Naive thymus-derived CD4-positive, alpha-beta T cell (primary cell): ENCODE results near the gene CC2D2A. TPM values are rescaled to one million over a fixed set of nuclear protein-coding genes. Genes with fewer than 3 reads are reported as not detected.

Experiments used
- ATAC-seq: fragments of 150-1000 bp; cut with Tn5 transposase; 2 replicates; pipeline ENCODE4 v1.10.0; 2021; ENCODE audit warnings: mild to moderate bottlenecking, moderate library complexity
- CTCF ChIA-PET: fragments of 350-600 bp; sonication (Branson Sonifier 250); formaldehyde crosslinking; loops from one replicate; lab custom pipeline; 2021; ENCODE audit warnings: antibody characterized with exemption; lab: Charles Lee
- POLR2A ChIA-PET: fragments of 350-600 bp; sonication (Branson Sonifier 250); formaldehyde crosslinking; loops from one replicate; lab custom pipeline; 2021; ENCODE audit warnings: antibody characterized with exemption, inconsistent platforms; lab: Charles Lee
- DNase-seq, 9 donors: peaks; one replicate each; pipeline versions ENCODE4 v3.0.0 to v3.0.0-alpha.2; 2020 to 2022; ENCODE audit warnings: mixed read lengths in 1 of 9
- H3K27ac ChIP-seq: one replicate; pipeline ENCODE4 v1.7.0; 2013; ENCODE audit warnings: mild to moderate bottlenecking, low read depth, low read length, moderate library complexity
- H3K27me3 ChIP-seq, 2 donors: one replicate each; pipeline ENCODE4 v1.7.0; 2013; ENCODE audit warnings: low read length in 2 of 2, mild to moderate bottlenecking in 2 of 2, moderate library complexity in 2 of 2; ENCODE audit not compliant: control insufficient read depth in 2 of 2, insufficient read depth in 2 of 2
- H3K36me3 ChIP-seq, 3 experiments: 1 replicate in 2 of 3; 2 replicates in 1 of 3; pipeline ENCODE4 v1.7.0; 2013; ENCODE audit warnings: low read length in 3 of 3, mild to moderate bottlenecking in 3 of 3, moderate library complexity in 1 of 3; ENCODE audit not compliant: insufficient read depth in 3 of 3, control insufficient read depth in 2 of 3
- H3K4me1 ChIP-seq, 2 donors: one replicate each; pipeline ENCODE4 v1.7.0; 2013; ENCODE audit warnings: low read length in 2 of 2, mild to moderate bottlenecking in 2 of 2, moderate library complexity in 1 of 2; ENCODE audit not compliant: control insufficient read depth in 2 of 2, insufficient read depth in 2 of 2
- H3K4me3 ChIP-seq: 2 replicates; pipeline ENCODE4 v1.7.0; 2013; ENCODE audit warnings: mild to moderate bottlenecking, low read length
- H3K9me3 ChIP-seq, 3 experiments: 1 replicate in 2 of 3; 2 replicates in 1 of 3; pipeline ENCODE4 v1.7.0; 2013; ENCODE audit warnings: low read length in 3 of 3; ENCODE audit not compliant: control insufficient read depth in 2 of 3
- H3K27ac Mint-ChIP-seq, 9 donors: one replicate each; pipeline ENCODE4 v1.8.0; 2020 to 2022; ENCODE audit warnings: mixed read lengths in 9 of 9, mild to moderate bottlenecking in 8 of 9, moderate library complexity in 5 of 9, inconsistent platforms in 2 of 9
- H3K27me3 Mint-ChIP-seq, 5 donors: one replicate each; pipeline ENCODE4 v1.8.0; 2021 to 2022; ENCODE audit warnings: mixed read lengths in 5 of 5, mild to moderate bottlenecking in 1 of 5
- H3K36me3 Mint-ChIP-seq, 5 donors: one replicate each; pipeline ENCODE4 v1.8.0; 2020 to 2022; ENCODE audit warnings: mixed read lengths in 5 of 5, mild to moderate bottlenecking in 3 of 5, inconsistent platforms in 1 of 5
- H3K4me1 Mint-ChIP-seq, 7 donors: one replicate each; pipeline ENCODE4 v1.8.0; 2020 to 2022; ENCODE audit warnings: mixed read lengths in 7 of 7, mild to moderate bottlenecking in 3 of 7, inconsistent platforms in 1 of 7
- H3K4me3 Mint-ChIP-seq, 10 donors: one replicate each; pipeline ENCODE4 v1.8.0; 2020 to 2022; ENCODE audit warnings: mild to moderate bottlenecking in 10 of 10, mixed read lengths in 10 of 10, moderate library complexity in 6 of 10, inconsistent platforms in 2 of 10
- H3K9me3 Mint-ChIP-seq, 11 donors: one replicate each; pipeline ENCODE4 v1.8.0; 2020 to 2022; ENCODE audit warnings: mixed read lengths in 11 of 11, mild to moderate bottlenecking in 4 of 11, inconsistent platforms in 1 of 11, moderate library complexity in 1 of 11
- intact Hi-C, 2 donors: fragments of 100-400 bp; cut with micrococcal nuclease; formaldehyde crosslinking; loops; one replicate each; pipeline ENCODE4 v1.15.1; 2023
- polyA plus RNA-seq, 2 donors: library from polyadenylated mRNA; unstranded; fragments of 300-500 nt; fragmentation: Illumina TruSeq; gene quantifications; one replicate each; pipeline ENCODE4 v1.2.3, GENCODE V29; 2021
- total RNA-seq, 6 experiments: library from RNA in 5 of 6; stranded (reverse) in 5 of 6; gene quantifications; 1 replicate in 5 of 6; 2 replicates in 1 of 6; pipeline ENCODE4 v1.2.3 and lab custom pipeline; 2021 to 2026

CC2D2A gene
- total and polyA plus RNA-seq, 7 experiments from 2014 or later = 1.3 TPM; not detected in 6

DNA sequence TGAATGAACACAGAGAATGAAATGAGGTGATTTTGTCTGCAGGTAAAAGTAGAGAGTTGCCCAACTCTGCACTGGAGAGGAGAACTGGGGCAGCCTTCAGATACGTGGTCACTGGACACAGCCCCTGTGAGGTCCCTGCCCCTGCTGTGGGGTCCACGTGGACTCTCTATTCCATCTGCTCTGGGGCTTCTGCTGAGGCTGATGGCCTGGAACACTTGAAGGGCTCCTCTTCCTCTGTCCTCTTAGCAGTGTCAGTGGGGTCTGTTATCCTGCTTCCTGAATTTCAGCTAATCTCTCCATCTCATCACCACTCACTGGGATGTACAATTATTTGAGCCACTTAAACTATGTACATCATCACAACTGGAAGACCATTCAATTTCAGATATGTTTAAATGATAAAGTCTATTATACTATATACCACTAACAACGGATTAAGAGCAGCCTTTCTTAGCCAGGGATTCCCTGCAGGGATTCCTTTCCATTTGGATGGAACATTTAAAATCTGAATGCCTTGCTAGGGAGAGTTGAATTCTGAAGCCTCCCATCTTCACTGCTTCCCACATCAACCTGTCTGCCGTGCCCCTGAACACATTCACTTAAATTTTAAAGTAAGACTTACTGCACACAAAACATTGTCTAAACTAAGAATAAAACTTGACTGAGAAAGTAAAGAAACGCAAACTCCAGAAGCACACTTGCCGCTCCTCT, 74.0 kb downstream of the CC2D2A start:
- DNase-seq (no peak), ATAC-seq (no peak)
- Histone ChIP-seq H3K27me3 (no peaks in the 10 kb centered on the region), H3K4me3 (no peak overlapping the region), H3K36me3 (no peaks in the 10 kb centered on the region), H3K4me1 (no peaks in the 10 kb centered on the region), H3K27ac (no peak overlapping the region), H3K9me3 (no peaks in the 10 kb centered on the region)
- peaks cover 7 to 19% (median 16%) of the 10 kb centered on the region in 7 donors for H3K4me1 Mint-ChIP-seq
- intact Hi-C loops = no loop called here
- ChIA-PET POLR2A (no interaction called here), CTCF (no interaction called here)
- no peak overlapping the region for H3K4me3 Mint-ChIP-seq
- H3K27me3 Mint-ChIP-seq = no peaks in the 10 kb centered on the region
- no peaks in the 10 kb centered on the region for H3K9me3 Mint-ChIP-seq
- H3K36me3 Mint-ChIP-seq = peaks cover 0 to 55% (median 20%) of the 10 kb centered on the region in 5 donors
- H3K27ac Mint-ChIP-seq = no peak overlapping the region

DNA sequence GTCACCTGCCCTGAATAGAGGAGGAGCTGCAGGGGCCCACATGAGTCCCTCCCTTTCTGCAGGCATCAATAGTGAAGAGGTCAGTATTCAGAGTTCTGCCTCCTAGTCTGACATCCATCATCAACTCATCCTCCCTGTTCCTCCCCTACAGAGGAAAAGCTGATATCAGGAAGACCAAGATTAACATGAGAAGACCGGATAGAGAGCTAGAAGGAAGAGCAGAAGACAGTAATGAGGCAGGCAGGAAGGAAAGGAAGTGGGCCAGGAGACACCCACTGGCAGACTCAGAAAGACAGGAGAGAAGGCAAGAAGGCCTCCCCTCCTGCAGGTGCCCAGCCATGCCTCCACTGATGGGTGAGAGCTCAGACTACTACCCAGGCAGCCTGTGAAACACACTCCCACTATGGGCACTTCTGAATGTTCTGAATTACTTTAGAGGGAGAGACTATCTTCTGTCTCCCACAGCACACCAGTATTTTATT, 74.6 kb downstream of the CC2D2A start:
- CTCF ChIA-PET = no interaction called here
- H3K27ac ChIP-seq = no peak overlapping the region
- Mint-ChIP-seq H3K4me3 (no peak overlapping the region), H3K27ac (peak overlapping the region in 1 of 9 donors; percentile 18), H3K4me1 (peaks cover 7 to 19% (median 16%) of the 10 kb centered on the region in 7 donors), H3K27me3 (no peaks in the 10 kb centered on the region), H3K9me3 (no peaks in the 10 kb centered on the region), H3K36me3 (peaks cover 0 to 55% (median 20%) of the 10 kb centered on the region in 5 donors)
- POLR2A ChIA-PET = no interaction called here
- no peak for DNase-seq
- no peak for ATAC-seq
- H3K36me3 ChIP-seq = no peaks in the 10 kb centered on the region
- H3K9me3 ChIP-seq = no peaks in the 10 kb centered on the region
- no peak overlapping the region for H3K4me3 ChIP-seq
- no peaks in the 10 kb centered on the region for H3K4me1 ChIP-seq
- intact Hi-C loops = no loop called here
- H3K27me3 ChIP-seq = no peaks in the 10 kb centered on the region

DNA sequence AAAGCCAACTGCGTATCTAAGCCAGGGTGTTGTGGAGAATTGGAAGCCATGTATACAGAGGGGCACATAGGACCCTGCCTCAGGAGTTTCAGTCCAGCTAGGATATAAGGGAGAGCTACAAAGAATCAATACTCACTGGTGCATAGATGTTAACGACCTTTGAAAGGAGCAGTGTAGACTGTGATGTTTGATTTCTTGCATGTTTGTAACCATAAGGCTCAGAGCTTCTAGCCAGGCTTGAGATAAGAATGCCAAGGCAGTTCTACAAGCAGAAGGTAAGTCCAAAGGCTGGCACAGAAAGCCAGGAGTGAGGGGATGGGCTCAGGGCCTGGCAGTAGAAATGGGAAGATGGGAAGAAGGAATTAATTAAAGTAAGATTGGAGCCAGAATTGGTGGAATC, 75.7 kb downstream of the CC2D2A start:
- DNase-seq (no peak), ATAC-seq (no peak)

DNA sequence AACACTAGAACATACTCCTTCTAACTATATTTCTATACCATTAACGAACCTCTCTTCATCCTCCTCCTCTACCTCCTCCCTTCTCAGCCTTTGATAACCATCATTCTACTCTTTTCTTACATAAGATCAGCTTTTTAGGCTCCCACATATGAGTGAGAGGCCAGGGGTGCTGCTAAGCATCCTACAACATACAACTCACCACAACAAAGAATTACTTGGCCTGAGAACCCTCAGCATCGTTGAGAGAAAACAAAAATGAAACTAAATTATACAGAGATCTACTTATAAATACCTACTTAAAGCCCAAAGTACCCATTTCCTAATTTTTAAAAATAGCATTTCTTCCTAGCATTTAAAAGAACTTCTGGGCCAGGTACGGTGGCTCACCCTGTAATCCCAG, 77.7 kb downstream of the CC2D2A start:
- no peaks in the 10 kb centered on the region for H3K36me3 ChIP-seq
- Mint-ChIP-seq H3K4me1 (peaks cover 7 to 19% (median 16%) of the 10 kb centered on the region in 7 donors), H3K9me3 (no peaks in the 10 kb centered on the region), H3K36me3 (peaks cover 0 to 32% (median 16%) of the 10 kb centered on the region in 5 donors), H3K4me3 (peak overlapping the region in 8 of 10 donors; percentile 7 to 59 (median 46)), H3K27ac (peak overlapping the region in 8 of 9 donors; percentile 6 to 76 (median 42)), H3K27me3 (no peaks in the 10 kb centered on the region)
- ChIA-PET CTCF (no interaction called here), POLR2A (no interaction called here)
- H3K9me3 ChIP-seq = no peaks in the 10 kb centered on the region
- H3K4me1 ChIP-seq = no peaks in the 10 kb centered on the region
- no peaks in the 10 kb centered on the region for H3K27me3 ChIP-seq
- peak in 7 of 9 donors; percentile 7 to 66 (median 42) for DNase-seq
- intact Hi-C loops = loop anchor here in 1 of 2 donors (5.0 kb wide), 1 partner anchor 105 kb away; no protein-coding TSS in a partner anchor
- ATAC-seq = peak; percentile 82
- no peak overlapping the region for H3K27ac ChIP-seq
- H3K4me3 ChIP-seq = no peak overlapping the region

More for the DNA sequence above, 75.7 kb downstream of the CC2D2A start:
- Mint-ChIP-seq H3K36me3 (peaks cover 0 to 50% (median 20%) of the 10 kb centered on the region in 5 donors), H3K4me3 (no peak overlapping the region), H3K4me1 (peaks cover 7 to 19% (median 16%) of the 10 kb centered on the region in 7 donors), H3K9me3 (no peaks in the 10 kb centered on the region), H3K27ac (no peak overlapping the region), H3K27me3 (no peaks in the 10 kb centered on the region)
- no peaks in the 10 kb centered on the region for H3K9me3 ChIP-seq
- intact Hi-C loops = loop anchor here in 1 of 2 donors (5.0 kb wide), 1 partner anchor 107 kb away; no protein-coding TSS in a partner anchor
- ChIA-PET CTCF (interaction anchor here (0.6 kb wide), 1 partner anchor 1717 kb away, joined by 3 read pairs; no protein-coding TSS in a partner anchor), POLR2A (no interaction called here)
- no peak overlapping the region for H3K27ac ChIP-seq
- no peaks in the 10 kb centered on the region for H3K27me3 ChIP-seq
- no peaks in the 10 kb centered on the region for H3K36me3 ChIP-seq
- no peaks in the 10 kb centered on the region for H3K4me1 ChIP-seq
- H3K4me3 ChIP-seq = no peak overlapping the region

DNA sequence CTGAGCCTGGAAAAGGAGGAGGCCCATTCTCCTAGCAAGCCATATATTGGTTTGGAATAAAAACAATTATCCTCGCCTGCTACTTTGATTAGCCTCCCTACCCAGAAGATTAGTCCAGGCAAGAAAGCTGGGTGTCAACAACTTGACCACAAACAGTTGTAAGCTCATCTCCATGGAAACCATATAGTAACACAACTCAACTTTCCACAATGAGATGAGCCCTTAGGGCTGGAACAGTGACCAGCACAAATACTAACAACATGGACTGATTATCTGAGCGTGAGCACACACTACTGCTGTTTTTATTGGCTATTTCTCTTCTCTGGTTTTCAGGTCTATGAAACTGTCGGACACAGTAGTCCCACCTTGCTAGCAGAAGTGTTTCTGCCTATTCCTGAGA, 80.8 kb downstream of the CC2D2A start:
- Histone ChIP-seq H3K36me3 (no peaks in the 10 kb centered on the region), H3K9me3 (no peaks in the 10 kb centered on the region), H3K27ac (no peak overlapping the region), H3K27me3 (no peaks in the 10 kb centered on the region), H3K4me3 (no peak overlapping the region), H3K4me1 (no peaks in the 10 kb centered on the region)
- ChIA-PET CTCF (no interaction called here), POLR2A (interaction anchor here (0.7 kb wide), 1 partner anchor 217 kb away, joined by 3 read pairs; no protein-coding TSS in a partner anchor)
- Mint-ChIP-seq H3K27me3 (no peaks in the 10 kb centered on the region), H3K4me1 (peaks cover 7 to 17% (median 13%) of the 10 kb centered on the region in 7 donors), H3K9me3 (no peaks in the 10 kb centered on the region), H3K27ac (no peak overlapping the region), H3K4me3 (no peak overlapping the region), H3K36me3 (peaks cover 0 to 17% (median 4%) of the 10 kb centered on the region in 5 donors)
- ATAC-seq = no peak
- intact Hi-C loops = no loop called here
- no peak for DNase-seq

DNA sequence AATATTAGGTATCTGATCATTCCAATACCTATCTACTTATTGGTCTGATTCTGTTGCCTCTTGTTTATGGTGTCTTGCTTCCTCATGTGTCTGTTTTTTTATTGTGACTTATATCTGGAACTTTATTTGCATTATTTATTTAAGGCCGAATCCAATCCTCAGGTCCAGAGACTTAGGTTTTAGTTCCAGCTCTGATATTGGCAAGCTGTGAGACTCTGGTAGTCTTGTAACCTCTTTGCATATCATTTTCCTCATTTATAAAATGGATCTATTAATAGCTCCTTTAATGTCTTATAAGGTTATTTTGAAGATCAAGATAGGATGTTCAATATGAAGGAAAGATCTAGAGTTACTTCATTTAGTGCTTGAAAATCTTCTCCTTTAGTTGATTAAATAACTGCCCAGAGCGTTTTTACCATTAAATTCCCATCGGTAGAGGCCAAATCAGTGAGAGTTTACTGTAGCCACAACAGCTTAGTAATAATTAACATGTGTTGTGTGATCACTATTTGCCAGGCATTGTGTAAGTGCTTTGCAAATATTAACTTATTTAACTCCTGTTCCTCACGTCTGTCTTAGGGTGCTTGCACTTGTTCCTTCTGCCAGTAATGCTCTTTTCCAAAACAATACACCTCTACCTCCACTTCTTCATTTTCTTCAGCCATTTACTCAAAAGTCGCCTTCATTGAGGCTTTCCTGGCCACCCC, 82.2 kb downstream of the CC2D2A start:
- DNase-seq = no peak
- H3K36me3 Mint-ChIP-seq = peaks cover 0 to 15% (median 0%) of the 10 kb centered on the region in 5 donors
- no peak for ATAC-seq
- H3K4me3 Mint-ChIP-seq = no peak overlapping the region
- H3K4me1 Mint-ChIP-seq = peaks cover 5 to 13% (median 10%) of the 10 kb centered on the region in 7 donors
- no peaks in the 10 kb centered on the region for H3K27me3 ChIP-seq
- ChIA-PET POLR2A (no interaction called here), CTCF (no interaction called here)
- H3K9me3 ChIP-seq = no peaks in the 10 kb centered on the region
- no peak overlapping the region for H3K27ac Mint-ChIP-seq
- intact Hi-C loops = no loop called here
- no peaks in the 10 kb centered on the region for H3K4me1 ChIP-seq
- H3K4me3 ChIP-seq = no peak overlapping the region
- no peaks in the 10 kb centered on the region for H3K27me3 Mint-ChIP-seq
- H3K36me3 ChIP-seq = no peaks in the 10 kb centered on the region
- H3K27ac ChIP-seq = no peak overlapping the region
- no peaks in the 10 kb centered on the region for H3K9me3 Mint-ChIP-seq
